ENCODE data around the gene ABHD14A. TPM values are rescaled to one million over a fixed set of nuclear protein-coding genes. Genes with fewer than 3 reads are reported as not detected.

Gene ABHD14A
- total and polyA plus RNA-seq, 2 of the 13 experiments (the other 11 are each of a cell fraction or from before 2014, with no cell fraction given) = 29.5 to 46.9 TPM

DNA sequence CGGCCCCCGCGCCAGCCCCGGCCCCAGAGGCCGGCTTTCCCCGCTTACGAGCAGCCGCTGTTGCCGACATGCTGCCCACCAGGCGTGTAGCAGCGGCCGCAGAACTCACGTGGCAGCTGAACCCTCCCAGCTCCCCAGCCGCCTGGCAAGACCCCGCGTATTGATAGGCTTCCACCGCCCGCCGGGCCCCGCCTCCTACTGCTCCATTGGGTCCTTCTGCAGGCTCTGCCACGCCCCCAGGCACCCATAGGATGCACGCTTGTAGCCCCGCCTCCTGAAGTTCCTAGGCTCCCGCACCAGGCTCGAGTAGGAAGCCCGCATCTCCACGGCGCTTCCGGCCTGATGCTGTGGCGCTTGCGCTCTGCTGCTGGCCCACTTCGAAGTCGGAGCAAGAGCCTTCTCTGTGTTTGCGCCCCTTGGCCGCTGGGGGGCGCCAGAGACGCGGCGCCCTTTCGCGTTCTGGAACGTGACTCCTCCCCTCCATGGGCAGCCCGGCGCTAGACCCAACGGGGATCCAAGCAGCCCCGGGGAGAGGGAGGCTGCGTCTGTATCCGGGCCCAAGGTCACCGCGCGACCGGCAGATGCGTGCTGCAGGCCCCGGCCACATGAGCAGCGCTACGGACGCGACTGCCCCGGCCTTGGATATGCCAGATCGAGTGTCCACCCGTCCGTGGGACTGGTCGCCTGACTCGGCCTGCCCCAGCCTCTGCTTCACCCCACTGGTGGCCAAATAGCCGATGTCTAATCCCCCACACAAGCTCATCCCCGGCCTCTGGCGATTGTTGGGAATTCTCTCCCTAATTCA, 32.9 kb upstream of the ABHD14A start, which contains the start of the genes PARP3 and RRP9 (continued):
- TF ChIP-seq ZNF607 (CRISPR knock-in tag; IDR thresholded peaks at IDR 0.05; ENCODE audit: borderline replicate concordance) (no peak; the same call in 1 of the 2 replicates), ZNF232 (CRISPR knock-in tag; IDR thresholded peaks at IDR 0.05; ENCODE audit: borderline replicate concordance) (peak; percentile 95), ZNF317 (CRISPR knock-in tag; IDR thresholded peaks at IDR 0.05) (peak; percentile 81), ATF7 (IDR thresholded peaks at IDR 0.05) (no peak), ATF7 (CRISPR knock-in tag; IDR thresholded peaks at IDR 0.05) (0 out of 2 replicates have a peak, but pooled peaks have one; percentile 34), KDM4B (CRISPR knock-in tag; IDR thresholded peaks at IDR 0.05) (peak; percentile 77; the same call in 1 of the 2 replicates), RFXANK (CRISPR knock-in tag; IDR thresholded peaks at IDR 0.05) (no peak; the same call in 1 of the 2 replicates), ZNF766 (CRISPR knock-in tag; IDR thresholded peaks at IDR 0.05; ENCODE audit: borderline replicate concordance) (peak; percentile 67; the same call in 1 of the 2 replicates), ZNF333 (CRISPR knock-in tag; IDR thresholded peaks at IDR 0.05; ENCODE audit: borderline replicate concordance) (peak; percentile 57; the same call in 1 of the 2 replicates), RNF2 (conservative IDR thresholded peaks at IDR 0.05; ENCODE audit: low read depth) (peak; percentile 85; the same call in 1 of the 2 replicates), ZNF282 (IDR thresholded peaks at IDR 0.05; ENCODE audit: partially characterized antibody) (no peak), TERF1 (CRISPR knock-in tag; IDR thresholded peaks at IDR 0.05) (no peak), MATR3 (CRISPR knock-in tag; IDR thresholded peaks at IDR 0.05) (no peak), TAF1 (CRISPR knock-in tag; IDR thresholded peaks at IDR 0.05) (peak; percentile 82)
- TF ChIP-seq, protein P1, sequence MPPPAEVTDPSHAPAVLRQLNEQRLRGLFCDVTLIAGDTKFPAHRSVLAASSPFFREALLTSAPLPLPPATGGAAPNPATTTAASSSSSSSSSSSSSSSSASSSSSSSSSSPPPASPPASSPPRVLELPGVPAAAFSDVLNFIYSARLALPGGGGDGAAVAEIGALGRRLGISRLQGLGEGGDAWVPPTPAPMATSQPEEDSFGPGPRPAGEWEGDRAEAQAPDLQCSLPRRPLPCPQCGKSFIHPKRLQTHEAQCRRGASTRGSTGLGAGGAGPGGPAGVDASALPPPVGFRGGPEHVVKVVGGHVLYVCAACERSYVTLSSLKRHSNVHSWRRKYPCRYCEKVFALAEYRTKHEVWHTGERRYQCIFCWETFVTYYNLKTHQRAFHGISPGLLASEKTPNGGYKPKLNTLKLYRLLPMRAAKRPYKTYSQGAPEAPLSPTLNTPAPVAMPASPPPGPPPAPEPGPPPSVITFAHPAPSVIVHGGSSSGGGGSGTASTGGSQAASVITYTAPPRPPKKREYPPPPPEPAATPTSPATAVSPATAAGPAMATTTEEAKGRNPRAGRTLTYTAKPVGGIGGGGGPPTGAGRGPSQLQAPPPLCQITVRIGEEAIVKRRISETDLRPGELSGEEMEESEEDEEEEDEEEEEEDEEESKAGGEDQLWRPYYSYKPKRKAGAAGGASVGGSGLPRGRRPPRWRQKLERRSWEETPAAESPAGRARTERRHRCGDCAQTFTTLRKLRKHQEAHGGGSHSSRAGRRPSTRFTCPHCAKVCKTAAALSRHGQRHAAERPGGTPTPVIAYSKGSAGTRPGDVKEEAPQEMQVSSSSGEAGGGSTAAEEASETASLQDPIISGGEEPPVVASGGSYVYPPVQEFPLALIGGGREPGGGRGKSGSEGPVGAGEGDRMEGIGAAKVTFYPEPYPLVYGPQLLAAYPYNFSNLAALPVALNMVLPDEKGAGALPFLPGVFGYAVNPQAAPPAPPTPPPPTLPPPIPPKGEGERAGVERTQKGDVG (CRISPR knock-in tag; IDR thresholded peaks at IDR 0.05; ENCODE audit: borderline replicate concordance) = peak; percentile 94; the same call in 1 of the 2 replicates
- TF ChIP-seq, protein P2, sequence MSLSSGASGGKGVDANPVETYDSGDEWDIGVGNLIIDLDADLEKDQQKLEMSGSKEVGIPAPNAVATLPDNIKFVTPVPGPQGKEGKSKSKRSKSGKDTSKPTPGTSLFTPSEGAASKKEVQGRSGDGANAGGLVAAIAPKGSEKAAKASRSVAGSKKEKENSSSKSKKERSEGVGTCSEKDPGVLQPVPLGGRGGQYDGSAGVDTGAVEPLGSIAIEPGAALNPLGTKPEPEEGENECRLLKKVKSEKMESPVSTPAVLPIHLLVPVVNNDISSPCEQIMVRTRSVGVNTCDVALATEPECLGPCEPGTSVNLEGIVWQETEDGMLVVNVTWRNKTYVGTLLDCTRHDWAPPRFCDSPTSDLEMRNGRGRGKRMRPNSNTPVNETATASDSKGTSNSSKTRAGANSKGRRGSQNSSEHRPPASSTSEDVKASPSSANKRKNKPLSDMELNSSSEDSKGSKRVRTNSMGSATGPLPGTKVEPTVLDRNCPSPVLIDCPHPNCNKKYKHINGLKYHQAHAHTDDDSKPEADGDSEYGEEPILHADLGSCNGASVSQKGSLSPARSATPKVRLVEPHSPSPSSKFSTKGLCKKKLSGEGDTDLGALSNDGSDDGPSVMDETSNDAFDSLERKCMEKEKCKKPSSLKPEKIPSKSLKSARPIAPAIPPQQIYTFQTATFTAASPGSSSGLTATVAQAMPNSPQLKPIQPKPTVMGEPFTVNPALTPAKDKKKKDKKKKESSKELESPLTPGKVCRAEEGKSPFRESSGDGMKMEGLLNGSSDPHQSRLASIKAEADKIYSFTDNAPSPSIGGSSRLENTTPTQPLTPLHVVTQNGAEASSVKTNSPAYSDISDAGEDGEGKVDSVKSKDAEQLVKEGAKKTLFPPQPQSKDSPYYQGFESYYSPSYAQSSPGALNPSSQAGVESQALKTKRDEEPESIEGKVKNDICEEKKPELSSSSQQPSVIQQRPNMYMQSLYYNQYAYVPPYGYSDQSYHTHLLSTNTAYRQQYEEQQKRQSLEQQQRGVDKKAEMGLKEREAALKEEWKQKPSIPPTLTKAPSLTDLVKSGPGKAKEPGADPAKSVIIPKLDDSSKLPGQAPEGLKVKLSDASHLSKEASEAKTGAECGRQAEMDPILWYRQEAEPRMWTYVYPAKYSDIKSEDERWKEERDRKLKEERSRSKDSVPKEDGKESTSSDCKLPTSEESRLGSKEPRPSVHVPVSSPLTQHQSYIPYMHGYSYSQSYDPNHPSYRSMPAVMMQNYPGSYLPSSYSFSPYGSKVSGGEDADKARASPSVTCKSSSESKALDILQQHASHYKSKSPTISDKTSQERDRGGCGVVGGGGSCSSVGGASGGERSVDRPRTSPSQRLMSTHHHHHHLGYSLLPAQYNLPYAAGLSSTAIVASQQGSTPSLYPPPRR (CRISPR knock-in tag; IDR thresholded peaks at IDR 0.05; ENCODE audit: borderline replicate concordance) = peak; percentile 67
- TF ChIP-seq, protein P3, sequence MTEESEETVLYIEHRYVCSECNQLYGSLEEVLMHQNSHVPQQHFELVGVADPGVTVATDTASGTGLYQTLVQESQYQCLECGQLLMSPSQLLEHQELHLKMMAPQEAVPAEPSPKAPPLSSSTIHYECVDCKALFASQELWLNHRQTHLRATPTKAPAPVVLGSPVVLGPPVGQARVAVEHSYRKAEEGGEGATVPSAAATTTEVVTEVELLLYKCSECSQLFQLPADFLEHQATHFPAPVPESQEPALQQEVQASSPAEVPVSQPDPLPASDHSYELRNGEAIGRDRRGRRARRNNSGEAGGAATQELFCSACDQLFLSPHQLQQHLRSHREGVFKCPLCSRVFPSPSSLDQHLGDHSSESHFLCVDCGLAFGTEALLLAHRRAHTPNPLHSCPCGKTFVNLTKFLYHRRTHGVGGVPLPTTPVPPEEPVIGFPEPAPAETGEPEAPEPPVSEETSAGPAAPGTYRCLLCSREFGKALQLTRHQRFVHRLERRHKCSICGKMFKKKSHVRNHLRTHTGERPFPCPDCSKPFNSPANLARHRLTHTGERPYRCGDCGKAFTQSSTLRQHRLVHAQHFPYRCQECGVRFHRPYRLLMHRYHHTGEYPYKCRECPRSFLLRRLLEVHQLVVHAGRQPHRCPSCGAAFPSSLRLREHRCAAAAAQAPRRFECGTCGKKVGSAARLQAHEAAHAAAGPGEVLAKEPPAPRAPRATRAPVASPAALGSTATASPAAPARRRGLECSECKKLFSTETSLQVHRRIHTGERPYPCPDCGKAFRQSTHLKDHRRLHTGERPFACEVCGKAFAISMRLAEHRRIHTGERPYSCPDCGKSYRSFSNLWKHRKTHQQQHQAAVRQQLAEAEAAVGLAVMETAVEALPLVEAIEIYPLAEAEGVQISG (CRISPR knock-in tag; IDR thresholded peaks at IDR 0.05) = peak; percentile 81

Measured in HepG2 (cell line).